Suprapubic skin (tissue), 4 donors: ENCODE data around the gene FEM1C. TPM values are rescaled to one million over a fixed set of nuclear protein-coding genes. Genes with fewer than 3 reads are reported as not detected.

Experiments used
- DNase-seq, 2 donors: peaks; one replicate each; pipeline ENCODE4 v3.0.0-alpha.2; 2019; ENCODE audit warnings: low spot score in 2 of 2
- H3K27ac ChIP-seq: fragments of 200-600 bp; sonication (generic); one replicate; pipeline ENCODE4 v1.5.1; 2019
- H3K27me3 ChIP-seq: fragments of 200-600 bp; sonication (generic); one replicate; pipeline ENCODE4 v1.5.1; 2019
- H3K36me3 ChIP-seq: fragments of 200-600 bp; sonication (generic); one replicate; pipeline ENCODE4 v1.5.1; 2019
- H3K4me1 ChIP-seq: fragments of 200-600 bp; sonication (generic); one replicate; pipeline ENCODE4 v1.5.1; 2019
- H3K4me3 ChIP-seq: fragments of 200-600 bp; sonication (generic); one replicate; pipeline ENCODE4 v1.5.1; 2019; ENCODE audit warnings: mild to moderate bottlenecking
- H3K9me3 ChIP-seq: fragments of 200-600 bp; sonication (generic); one replicate; pipeline ENCODE4 v1.5.1; 2019
- EP300 ChIP-seq: sonication (generic); formaldehyde crosslinking; IDR thresholded peaks from one replicate; pipeline ENCODE4 v1.6.1; 2017; ENCODE audit warnings: antibody characterized with exemption
- POLR2A ChIP-seq, 2 donors: fragments of 450-650 bp; IDR thresholded peaks; one replicate each; pipeline ENCODE4 v1.6.1; 2017; ENCODE audit warnings: antibody characterized with exemption in 2 of 2, mild to moderate bottlenecking in 2 of 2, moderate library complexity in 2 of 2
- POLR2AphosphoS5 ChIP-seq, 3 donors: sonication (generic); formaldehyde crosslinking; IDR thresholded peaks; one replicate each; pipeline ENCODE4 v1.6.1; 2017; ENCODE audit warnings: antibody characterized with exemption in 3 of 3
- WGBS: methylation state at CpG from one replicate; pipeline ENCODE4 v1.1.5; 2018; 5-methylcytosine and 5-hydroxymethylcytosine counted together
- total RNA-seq, 4 donors: library from RNA; depleted of rRNA; stranded (reverse); fragments of >200 nt; gene quantifications; one replicate each; pipeline ENCODE4 v1.1.0, GENCODE V29; 2016
- TF ChIP-seq, protein P1 (sequence below), 2 donors: fragments of 200-600 bp in 1 of 2; fragments of 450-650 bp in 1 of 2; sonication (generic) in 1 of 2; IDR thresholded peaks; one replicate each; pipeline ENCODE4 v1.5.1; 2016 to 2019; ENCODE audit warnings: antibody characterized with exemption in 2 of 2, mild to moderate bottlenecking in 1 of 2, moderate library complexity in 1 of 2

Gene FEM1C
- total RNA-seq, 4 donors from 2014 or later = 15.4 to 17.8 (median 16.5) TPM

DNA sequence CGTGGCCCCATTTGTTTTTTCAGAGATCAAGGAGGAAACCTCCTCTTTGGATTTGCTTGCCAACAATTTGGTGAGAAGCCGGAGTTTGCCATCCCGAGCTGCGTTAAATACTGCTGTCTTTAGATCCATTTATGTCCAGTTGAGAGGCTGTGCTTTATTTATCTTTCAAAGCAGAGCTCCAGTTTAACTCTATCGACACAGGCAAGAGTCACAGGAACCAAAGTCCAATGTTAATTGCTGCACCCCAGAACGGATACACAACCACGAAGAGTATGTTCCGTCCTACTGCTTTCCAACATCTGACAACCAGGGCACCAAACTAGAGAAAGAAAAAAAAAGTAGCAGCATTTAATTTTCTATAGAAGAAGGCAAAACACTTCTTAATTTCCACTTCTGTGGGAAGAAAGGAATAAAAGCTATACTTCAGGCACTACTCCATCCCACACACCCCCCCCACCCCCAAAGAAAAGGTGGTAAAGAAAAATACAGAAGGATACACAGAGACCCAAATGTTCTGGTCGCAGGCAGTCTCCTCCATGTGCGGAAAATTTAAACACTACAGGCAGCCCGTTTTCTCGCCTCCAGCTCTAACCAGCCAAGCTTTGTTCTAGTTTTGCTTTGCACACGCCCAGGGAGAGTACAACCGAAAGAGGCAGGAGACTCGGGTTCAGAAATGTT is 1.1 kb downstream of the FEM1C start:
- peak overlapping the region; percentile 79 for H3K4me3 ChIP-seq
- H3K4me1 ChIP-seq = peaks cover 49% of the 10 kb centered on the region
- H3K36me3 ChIP-seq = peaks cover 5% of the 10 kb centered on the region
- TF ChIP-seq EP300 (no peak), POLR2AphosphoS5 (IDR thresholded peaks at IDR 0.05) (no peak), POLR2A (IDR thresholded peaks at IDR 0.05) (no peak)
- TF ChIP-seq, protein P1, sequence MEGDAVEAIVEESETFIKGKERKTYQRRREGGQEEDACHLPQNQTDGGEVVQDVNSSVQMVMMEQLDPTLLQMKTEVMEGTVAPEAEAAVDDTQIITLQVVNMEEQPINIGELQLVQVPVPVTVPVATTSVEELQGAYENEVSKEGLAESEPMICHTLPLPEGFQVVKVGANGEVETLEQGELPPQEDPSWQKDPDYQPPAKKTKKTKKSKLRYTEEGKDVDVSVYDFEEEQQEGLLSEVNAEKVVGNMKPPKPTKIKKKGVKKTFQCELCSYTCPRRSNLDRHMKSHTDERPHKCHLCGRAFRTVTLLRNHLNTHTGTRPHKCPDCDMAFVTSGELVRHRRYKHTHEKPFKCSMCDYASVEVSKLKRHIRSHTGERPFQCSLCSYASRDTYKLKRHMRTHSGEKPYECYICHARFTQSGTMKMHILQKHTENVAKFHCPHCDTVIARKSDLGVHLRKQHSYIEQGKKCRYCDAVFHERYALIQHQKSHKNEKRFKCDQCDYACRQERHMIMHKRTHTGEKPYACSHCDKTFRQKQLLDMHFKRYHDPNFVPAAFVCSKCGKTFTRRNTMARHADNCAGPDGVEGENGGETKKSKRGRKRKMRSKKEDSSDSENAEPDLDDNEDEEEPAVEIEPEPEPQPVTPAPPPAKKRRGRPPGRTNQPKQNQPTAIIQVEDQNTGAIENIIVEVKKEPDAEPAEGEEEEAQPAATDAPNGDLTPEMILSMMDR (IDR thresholded peaks at IDR 0.05) = no peak
- H3K9me3 ChIP-seq = no peaks in the 10 kb centered on the region
- H3K27ac ChIP-seq = peak overlapping the region; percentile 98
- no peaks in the 10 kb centered on the region for H3K27me3 ChIP-seq
- 1% methylated on average over 15 of the region's 15 CpGs for WGBS
- no peak for DNase-seq

DNA sequence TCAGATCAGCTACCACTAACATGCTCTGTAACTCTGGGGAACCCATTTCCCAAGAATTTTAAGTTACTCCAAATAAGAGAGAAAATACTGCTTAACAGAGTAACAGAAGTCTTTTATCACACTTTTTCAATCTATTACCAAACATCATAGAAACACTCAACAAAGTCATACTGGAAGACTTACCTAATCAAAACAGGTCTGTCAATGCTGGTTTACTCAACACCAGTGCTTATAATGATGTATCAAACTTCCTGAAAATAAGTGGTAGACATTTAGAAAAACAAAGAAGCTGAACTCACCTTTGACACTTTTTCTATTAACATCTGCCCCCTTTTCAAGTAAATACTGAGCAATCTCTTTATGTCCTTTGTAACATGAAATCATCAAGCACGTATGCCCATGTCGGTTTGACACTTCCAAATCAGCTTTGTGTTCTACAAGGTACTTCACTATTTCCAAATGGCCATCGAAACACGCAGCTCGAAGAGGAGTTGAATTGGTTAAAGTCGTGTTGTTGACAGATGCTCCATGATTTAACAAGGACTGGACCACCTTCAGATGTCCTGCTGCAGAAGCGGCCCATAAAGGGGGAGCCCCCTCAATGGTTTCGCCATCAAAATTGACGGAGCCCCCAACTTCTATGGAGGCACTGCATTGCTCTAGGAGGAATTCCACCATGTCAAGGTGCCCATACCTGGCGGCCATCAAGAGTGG is 1.8 kb downstream of the FEM1C start:
- Histone ChIP-seq H3K4me3 (peak overlapping the region; percentile 79), H3K27ac (peak overlapping the region; percentile 98), H3K4me1 (peaks cover 55% of the 10 kb centered on the region), H3K9me3 (no peaks in the 10 kb centered on the region), H3K27me3 (no peaks in the 10 kb centered on the region), H3K36me3 (peaks cover 9% of the 10 kb centered on the region)
- WGBS = 54% methylated on average over 10 of the region's 10 CpGs
- no peak for DNase-seq
- TF ChIP-seq EP300 = no peak
- TF ChIP-seq, protein P1 (IDR thresholded peaks at IDR 0.05) = no peak
- no peak for TF ChIP-seq POLR2A (IDR thresholded peaks at IDR 0.05)
- TF ChIP-seq POLR2AphosphoS5 (IDR thresholded peaks at IDR 0.05) = no peak

DNA sequence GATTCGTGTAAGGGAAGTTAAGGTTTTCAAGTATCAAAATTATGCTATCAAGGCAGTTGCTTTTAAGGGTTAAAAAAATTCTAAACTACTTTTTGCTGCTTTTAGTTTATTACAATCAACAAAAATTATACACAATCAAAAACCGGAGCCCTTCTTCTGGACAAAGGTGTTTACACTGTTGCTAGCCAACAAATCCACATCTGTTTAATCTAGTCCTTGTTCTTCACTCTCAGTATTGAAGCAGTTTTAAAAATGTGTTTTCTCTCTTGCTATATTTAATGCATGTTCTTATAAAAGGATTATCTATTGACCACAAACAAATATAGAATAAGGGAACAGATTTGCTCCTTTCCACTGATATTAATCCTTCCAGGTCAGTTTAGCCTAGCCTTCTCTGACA is 2.5 kb downstream of the FEM1C start:
- H3K27ac ChIP-seq = peak overlapping the region; percentile 98
- no peak for DNase-seq
- no peaks in the 10 kb centered on the region for H3K27me3 ChIP-seq
- no peak for TF ChIP-seq EP300
- no peak for TF ChIP-seq POLR2AphosphoS5 (IDR thresholded peaks at IDR 0.05)
- TF ChIP-seq, protein P1 (IDR thresholded peaks at IDR 0.05) = no peak
- TF ChIP-seq POLR2A (IDR thresholded peaks at IDR 0.05) = no peak
- whole genome bisulfite sequencing = 12% methylated on average over 2 of the region's 2 CpGs
- peak overlapping the region; percentile 79 for H3K4me3 ChIP-seq
- H3K36me3 ChIP-seq = peaks cover 9% of the 10 kb centered on the region
- H3K4me1 ChIP-seq = peaks cover 62% of the 10 kb centered on the region
- H3K9me3 ChIP-seq = no peaks in the 10 kb centered on the region

DNA sequence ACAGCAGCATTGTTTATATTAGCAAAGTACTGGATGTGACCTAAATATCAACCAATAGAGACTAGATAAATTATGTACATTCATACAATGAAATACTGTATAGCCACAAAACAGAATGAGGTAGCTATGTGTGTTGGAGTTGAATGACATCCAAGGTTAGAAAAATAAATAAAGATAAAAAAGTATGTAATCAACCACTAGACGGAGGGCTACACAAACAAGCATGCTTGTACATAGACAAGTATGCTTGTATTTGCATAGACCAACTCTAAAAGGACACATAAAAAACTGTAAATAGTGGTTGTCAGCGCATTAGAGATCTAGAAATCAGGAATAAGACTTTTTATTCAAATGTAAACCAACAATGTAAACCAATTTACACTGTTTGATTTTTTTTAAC is 3.0 kb downstream of the FEM1C start:
- 26% methylated on average over 2 of the region's 2 CpGs for WGBS
- Histone ChIP-seq H3K27me3 (no peaks in the 10 kb centered on the region), H3K27ac (peak overlapping the region; percentile 98), H3K4me1 (peaks cover 62% of the 10 kb centered on the region), H3K9me3 (no peaks in the 10 kb centered on the region), H3K4me3 (peak overlapping the region; percentile 79), H3K36me3 (peaks cover 9% of the 10 kb centered on the region)
- TF ChIP-seq POLR2A (IDR thresholded peaks at IDR 0.05) (no peak), POLR2AphosphoS5 (IDR thresholded peaks at IDR 0.05) (no peak), EP300 (no peak)
- TF ChIP-seq, protein P1 (IDR thresholded peaks at IDR 0.05) = no peak
- no peak for DNase-seq

DNA sequence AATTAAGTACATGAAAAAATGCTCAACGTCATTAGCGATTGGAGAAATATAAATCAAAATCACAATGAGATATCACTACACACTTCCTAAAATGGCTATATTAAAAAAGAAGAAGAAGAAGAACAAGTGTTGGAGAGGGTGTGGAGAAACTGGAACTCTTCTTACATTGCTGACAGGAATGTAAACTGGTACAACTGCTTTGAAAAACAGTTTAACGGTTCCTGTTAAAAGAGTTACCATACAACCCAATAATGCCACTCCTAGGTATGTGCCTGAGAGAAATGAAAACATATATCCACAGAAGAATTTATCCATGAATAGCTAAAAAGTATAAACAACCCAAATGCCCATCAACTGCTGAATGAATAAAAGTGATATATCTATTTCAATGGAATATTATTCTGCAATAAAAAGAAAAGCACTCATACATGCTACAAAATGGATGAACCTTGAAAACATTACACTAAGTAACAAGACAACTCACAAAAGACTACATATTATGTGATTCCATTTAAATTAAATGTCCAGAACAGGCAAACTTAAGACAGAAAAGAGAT is 9.0 kb downstream of the FEM1C start:
- no peaks in the 10 kb centered on the region for H3K27me3 ChIP-seq
- 87% methylated on average over 3 of the region's 3 CpGs for WGBS
- H3K4me1 ChIP-seq = peaks cover 54% of the 10 kb centered on the region
- H3K27ac ChIP-seq = no peak overlapping the region
- no peak overlapping the region for H3K4me3 ChIP-seq
- peaks cover 17% of the 10 kb centered on the region for H3K36me3 ChIP-seq
- DNase-seq = no peak
- no peak for TF ChIP-seq POLR2AphosphoS5 (IDR thresholded peaks at IDR 0.05)
- TF ChIP-seq, protein P1 (IDR thresholded peaks at IDR 0.05) = no peak
- TF ChIP-seq POLR2A (IDR thresholded peaks at IDR 0.05) = no peak
- TF ChIP-seq EP300 = no peak
- H3K9me3 ChIP-seq = no peaks in the 10 kb centered on the region
